ENCODE data around the gene LRRC4B. TPM values are rescaled to one million over a fixed set of nuclear protein-coding genes. Genes with fewer than 3 reads are reported as not detected.

The LRRC4B gene
- total RNA-seq, 1 donor from 2014 or later: not detected

DNA sequence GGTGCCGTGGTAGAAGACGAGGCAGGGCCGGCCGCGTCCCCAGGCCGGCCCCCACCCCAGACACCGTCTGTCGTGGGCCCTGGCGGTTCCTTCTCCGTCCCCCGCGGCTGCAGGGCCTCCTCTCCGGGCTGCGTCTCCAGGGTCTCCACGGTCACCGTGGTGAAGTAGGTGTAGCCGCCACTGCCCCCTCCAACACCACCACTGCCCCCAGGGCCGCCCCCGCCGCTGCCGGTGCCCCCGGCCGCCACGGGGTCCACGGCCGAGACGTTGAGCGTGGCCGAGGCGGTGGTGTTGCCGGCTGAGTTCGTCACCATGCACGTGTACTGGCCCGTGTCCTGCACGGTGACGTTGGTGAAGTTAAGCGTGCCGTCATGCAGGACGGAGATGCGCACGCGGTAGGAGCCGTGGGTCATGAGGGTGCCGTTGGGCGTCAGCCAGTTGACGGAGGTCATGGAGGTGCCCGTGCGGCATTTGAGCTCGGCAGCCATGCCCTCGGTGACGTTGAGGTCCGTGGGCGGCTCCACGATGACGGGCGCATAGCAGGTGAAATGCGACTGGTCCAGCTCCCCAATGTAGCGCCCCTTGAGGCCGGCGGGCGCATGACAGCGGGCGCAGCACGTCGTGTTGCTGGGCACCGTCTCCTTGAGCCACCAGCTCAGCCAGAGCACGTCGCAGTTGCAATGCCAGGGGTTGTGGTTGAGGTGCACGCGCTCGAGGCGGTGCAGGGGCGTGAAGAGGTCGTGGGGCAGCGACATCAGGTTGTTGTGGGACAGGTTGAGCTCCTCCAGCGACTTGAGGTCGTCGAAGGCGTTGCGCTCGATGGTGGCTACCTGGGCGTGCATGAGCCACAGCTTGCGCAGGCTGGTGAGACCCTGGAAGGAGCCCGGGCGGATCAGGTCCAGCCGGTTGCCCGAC lies 49.9 kb downstream of the LRRC4B start:
- TF ChIP-seq EZH2 (IDR thresholded peaks at IDR 0.05; ENCODE audit: insufficient read depth, low read length): no peak
- TF ChIP-seq, protein P1, sequence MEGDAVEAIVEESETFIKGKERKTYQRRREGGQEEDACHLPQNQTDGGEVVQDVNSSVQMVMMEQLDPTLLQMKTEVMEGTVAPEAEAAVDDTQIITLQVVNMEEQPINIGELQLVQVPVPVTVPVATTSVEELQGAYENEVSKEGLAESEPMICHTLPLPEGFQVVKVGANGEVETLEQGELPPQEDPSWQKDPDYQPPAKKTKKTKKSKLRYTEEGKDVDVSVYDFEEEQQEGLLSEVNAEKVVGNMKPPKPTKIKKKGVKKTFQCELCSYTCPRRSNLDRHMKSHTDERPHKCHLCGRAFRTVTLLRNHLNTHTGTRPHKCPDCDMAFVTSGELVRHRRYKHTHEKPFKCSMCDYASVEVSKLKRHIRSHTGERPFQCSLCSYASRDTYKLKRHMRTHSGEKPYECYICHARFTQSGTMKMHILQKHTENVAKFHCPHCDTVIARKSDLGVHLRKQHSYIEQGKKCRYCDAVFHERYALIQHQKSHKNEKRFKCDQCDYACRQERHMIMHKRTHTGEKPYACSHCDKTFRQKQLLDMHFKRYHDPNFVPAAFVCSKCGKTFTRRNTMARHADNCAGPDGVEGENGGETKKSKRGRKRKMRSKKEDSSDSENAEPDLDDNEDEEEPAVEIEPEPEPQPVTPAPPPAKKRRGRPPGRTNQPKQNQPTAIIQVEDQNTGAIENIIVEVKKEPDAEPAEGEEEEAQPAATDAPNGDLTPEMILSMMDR (IDR thresholded peaks at IDR 0.05; ENCODE audit: insufficient read depth, low read depth, low read length): no peak
- H3K79me2 ChIP-seq (ENCODE audit: insufficient read depth, low read length): no peaks in the 10 kb centered on the region
- Mint-ChIP-seq H3K4me1 (ENCODE audit: low read depth, unreplicated experiment) (no peaks in the 10 kb centered on the region), H3K27me3 (ENCODE audit: low read depth, unreplicated experiment) (no peaks in the 10 kb centered on the region), H3K36me3 (ENCODE audit: low read depth, unreplicated experiment) (no peaks in the 10 kb centered on the region), H3K27ac (ENCODE audit: unreplicated experiment) (no peak overlapping the region), H3K9me3 (ENCODE audit: unreplicated experiment) (peaks cover 12% of the 10 kb centered on the region), H3K4me3 (ENCODE audit: unreplicated experiment) (no peak overlapping the region)
- H3K4me1 ChIP-seq (ENCODE audit: insufficient read depth, low read length): no peaks in the 10 kb centered on the region
- H3K9ac ChIP-seq (ENCODE audit: low read length): no peak overlapping the region
- H3K4me3 ChIP-seq (ENCODE audit: insufficient read depth, low read depth, low read length): no peak overlapping the region
- H3K9me3 ChIP-seq (ENCODE audit: insufficient read depth, low read depth, low read length): peaks cover 4% of the 10 kb centered on the region
- no peaks in the 10 kb centered on the region for H3K36me3 ChIP-seq (ENCODE audit: insufficient read depth, low read length)
- no peaks in the 10 kb centered on the region for H3K27me3 ChIP-seq (ENCODE audit: insufficient read depth, low read length)
- DNase-seq (ENCODE audit: low read depth): no peak
- H3K27ac ChIP-seq (ENCODE audit: low read depth, low read length): no peak overlapping the region
- H4K20me1 ChIP-seq (ENCODE audit: insufficient read depth, low read length): no peaks in the 10 kb centered on the region
- no peak overlapping the region for H3K4me2 ChIP-seq (ENCODE audit: low read length)
- no peak overlapping the region for H2AFZ ChIP-seq (ENCODE audit: low read depth, low read length)
- FAIRE-seq: no peak

- no peak for TF ChIP-seq EZH2 (IDR thresholded peaks at IDR 0.05; ENCODE audit: insufficient read depth, low read length)
- TF ChIP-seq, protein P1 (IDR thresholded peaks at IDR 0.05; ENCODE audit: insufficient read depth, low read depth, low read length): no peak
- Histone ChIP-seq H3K9ac (ENCODE audit: low read length) (no peak overlapping the region), H3K9me3 (ENCODE audit: insufficient read depth, low read depth, low read length) (peaks cover 4% of the 10 kb centered on the region), H2AFZ (ENCODE audit: low read depth, low read length) (no peak overlapping the region), H3K79me2 (ENCODE audit: insufficient read depth, low read length) (no peaks in the 10 kb centered on the region), H3K27me3 (ENCODE audit: insufficient read depth, low read length) (no peaks in the 10 kb centered on the region), H3K4me3 (ENCODE audit: insufficient read depth, low read depth, low read length) (no peak overlapping the region), H3K4me1 (ENCODE audit: insufficient read depth, low read length) (no peaks in the 10 kb centered on the region), H3K4me2 (ENCODE audit: low read length) (no peak overlapping the region), H3K36me3 (ENCODE audit: insufficient read depth, low read length) (no peaks in the 10 kb centered on the region), H4K20me1 (ENCODE audit: insufficient read depth, low read length) (no peaks in the 10 kb centered on the region), H3K27ac (ENCODE audit: low read depth, low read length) (no peak overlapping the region)
- Mint-ChIP-seq H3K27ac (ENCODE audit: unreplicated experiment) (no peak overlapping the region), H3K4me1 (ENCODE audit: low read depth, unreplicated experiment) (no peaks in the 10 kb centered on the region), H3K9me3 (ENCODE audit: unreplicated experiment) (peaks cover 7% of the 10 kb centered on the region), H3K27me3 (ENCODE audit: low read depth, unreplicated experiment) (no peaks in the 10 kb centered on the region), H3K36me3 (ENCODE audit: low read depth, unreplicated experiment) (no peaks in the 10 kb centered on the region), H3K4me3 (ENCODE audit: unreplicated experiment) (no peak overlapping the region)
- no peak for DNase-seq (ENCODE audit: low read depth)
- FAIRE-seq: no peak
Observed at GRCh38 chr19:50517704-50518075, 50.5 kb downstream of the LRRC4B start.

Data from astrocyte (in vitro differentiated cells and primary cell).